Prostate gland (tissue), 2 donors: ENCODE data around the gene FAHD1. TPM values are rescaled to one million over a fixed set of nuclear protein-coding genes. Genes with fewer than 3 reads are reported as not detected.

Source experiments
- DNase-seq: peaks from one replicate; pipeline ENCODE4 v3.0.0-alpha.2; 2019; ENCODE audit warnings: low spot score
- H3K27ac ChIP-seq, 2 donors: fragments of 200-600 bp; sonication (generic); 2 replicates each; pipeline ENCODE4 v1.5.1; 2017 to 2019
- H3K27me3 ChIP-seq: fragments of 200-600 bp; sonication (generic); replicated peaks from 2 replicates; pipeline ENCODE4 v1.5.1; 2019; ENCODE audit not compliant: insufficient read depth
- H3K36me3 ChIP-seq, 2 donors: fragments of 200-600 bp; sonication (generic); 1 replicate in 1 of 2; 2 replicates in 1 of 2; pipeline versions ENCODE4 v1.5.1 to v1.8.1; 2017 to 2019
- H3K4me1 ChIP-seq: fragments of 200-600 bp; sonication (generic); replicated peaks from 2 replicates; pipeline ENCODE4 v1.5.1; 2019
- H3K4me3 ChIP-seq, 2 donors: fragments of 200-600 bp; sonication (generic); 2 replicates each; pipeline ENCODE4 v1.5.1; 2017 to 2019
- H3K9me3 ChIP-seq: fragments of 200-600 bp; sonication (generic); 2 replicates; pipeline ENCODE4 v1.5.1; 2017
- CTCF ChIP-seq, 4 experiments: fragments of 200-600 bp in 2 of 4; fragments of 450-650 bp in 2 of 4; sonication (generic) in 2 of 4; IDR thresholded peaks; 1 replicate in 3 of 4; 2 replicates in 1 of 4; pipeline ENCODE4 v1.5.1; 2016 to 2019; ENCODE audit warnings: antibody characterized with exemption in 4 of 4, mild to moderate bottlenecking in 2 of 4, moderate library complexity in 2 of 4
- POLR2A ChIP-seq: fragments of 450-650 bp; IDR thresholded peaks from one replicate; pipeline ENCODE4 v1.6.1; 2016; ENCODE audit warnings: antibody characterized with exemption, mild to moderate bottlenecking
- POLR2AphosphoS5 ChIP-seq: sonication (generic); formaldehyde crosslinking; IDR thresholded peaks from one replicate; pipeline ENCODE4 v1.6.1; 2017; ENCODE audit warnings: antibody characterized with exemption
- WGBS: methylation state at CpG from one replicate; pipeline ENCODE4 v1.1.5; 2018; 5-methylcytosine and 5-hydroxymethylcytosine counted together
- intact Hi-C: fragments of 100-400 bp; cut with DNase I; formaldehyde crosslinking; loops from one replicate; pipeline ENCODE4 v1.14.2; 2022
- total RNA-seq, 2 donors: library from RNA; depleted of rRNA; stranded (reverse); fragments of >200 nt; gene quantifications; one replicate each; pipeline ENCODE4 v1.1.0, GENCODE V29; 2016

The FAHD1 gene
- total RNA-seq, 2 donors from 2014 or later: 42.3 to 45.5 TPM

- no peaks in the 10 kb centered on the region for H3K4me1 ChIP-seq
- no peak overlapping the region for H3K27ac ChIP-seq
- no peaks in the 10 kb centered on the region for H3K9me3 ChIP-seq
- intact Hi-C loops: no loop called here
- H3K4me3 ChIP-seq: no peak overlapping the region
- H3K27me3 ChIP-seq: no peaks in the 10 kb centered on the region
- 88% methylated on average over 21 of the region's 25 CpGs for WGBS
- no peak for TF ChIP-seq POLR2AphosphoS5
- no peak for TF ChIP-seq POLR2A
- no peak for TF ChIP-seq CTCF (IDR thresholded peaks at IDR 0.05)
- DNase-seq: no peak
- peaks cover 3 to 16% of the 10 kb centered on the region in 2 donors for H3K36me3 ChIP-seq
Measured at GRCh38 chr16:1820096-1820945, 6.7 kb upstream of the FAHD1 start.

DNA sequence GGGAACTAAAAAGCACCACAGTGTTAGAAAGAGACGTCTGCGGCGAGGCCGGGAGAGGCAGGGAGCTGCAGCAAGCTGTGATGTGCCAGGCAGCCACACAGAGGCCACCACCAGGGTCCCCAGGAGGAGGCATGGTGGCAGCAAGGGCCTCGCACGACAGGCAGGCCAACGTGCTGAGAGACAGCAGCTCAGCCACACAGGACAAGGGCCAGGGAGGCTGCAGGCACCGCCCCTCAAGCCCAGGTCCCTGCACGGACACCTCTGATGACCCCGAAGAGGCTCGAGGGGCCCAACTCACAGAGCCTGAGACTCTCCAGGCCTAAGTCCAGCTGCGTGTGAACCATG is 6.1 kb upstream of the FAHD1 start:
- Histone ChIP-seq H3K4me1 (no peaks in the 10 kb centered on the region), H3K9me3 (no peaks in the 10 kb centered on the region), H3K27me3 (no peaks in the 10 kb centered on the region), H3K27ac (no peak overlapping the region), H3K4me3 (no peak overlapping the region), H3K36me3 (peaks cover 3 to 16% of the 10 kb centered on the region in 2 donors)
- TF ChIP-seq POLR2AphosphoS5 (no peak), CTCF (IDR thresholded peaks at IDR 0.05) (no peak), POLR2A (no peak)
- no peak for DNase-seq
- 91% methylated on average over 11 of the region's 12 CpGs for WGBS
- intact Hi-C loops: no loop called here

GRCh38 chr16:1821861-1822611 is 5.0 kb upstream of the FAHD1 start:
- Histone ChIP-seq H3K4me1 (no peaks in the 10 kb centered on the region), H3K27ac (no peak overlapping the region), H3K4me3 (no peak overlapping the region), H3K36me3 (peaks cover 3 to 7% of the 10 kb centered on the region in 2 donors), H3K27me3 (no peaks in the 10 kb centered on the region), H3K9me3 (no peaks in the 10 kb centered on the region)
- intact Hi-C loops: no loop called here
- TF ChIP-seq POLR2AphosphoS5 (no peak), POLR2A (no peak), CTCF (IDR thresholded peaks at IDR 0.05) (no peak)
- no peak for DNase-seq
- WGBS: 89% methylated on average over 24 of the region's 24 CpGs

GRCh38 chr16:1822801-1823200 is 4.2 kb upstream of the FAHD1 start:
- no peak overlapping the region for H3K4me3 ChIP-seq
- peaks cover 3 to 5% of the 10 kb centered on the region in 2 donors for H3K36me3 ChIP-seq
- DNase-seq: no peak
- no peaks in the 10 kb centered on the region for H3K4me1 ChIP-seq
- no peak for TF ChIP-seq POLR2A
- no peak for TF ChIP-seq CTCF (IDR thresholded peaks at IDR 0.05)
- no peak for TF ChIP-seq POLR2AphosphoS5
- H3K27ac ChIP-seq: no peak overlapping the region
- no peaks in the 10 kb centered on the region for H3K27me3 ChIP-seq
- WGBS: 90% methylated on average over 16 of the region's 16 CpGs
- intact Hi-C loops: no loop called here
- no peaks in the 10 kb centered on the region for H3K9me3 ChIP-seq
